H1 (cell line): ENCODE results near the gene ZFP36L1. TPM values are rescaled to one million over a fixed set of nuclear protein-coding genes. Genes with fewer than 3 reads are reported as not detected.

ENCODE experiments used
- CTCF ChIA-PET: fragments of 300-600 bp; sonication (Branson Sonifier 250); formaldehyde crosslinking; loops from one replicate; lab custom pipeline; 2021; ENCODE audit not compliant: partially characterized antibody; lab: Charles Lee
- POLR2A ChIA-PET: fragments of 300-600 bp; sonication (Branson Sonifier 250); formaldehyde crosslinking; loops from one replicate; lab custom pipeline; 2021; ENCODE audit warnings: inconsistent platforms; ENCODE audit not compliant: partially characterized antibody; lab: Charles Lee
- DNase-seq, 2 experiments: peaks; one replicate each; pipeline versions ENCODE4 v3.0.0 to v3.0.0-alpha.2; 2010 to 2022; ENCODE audit warnings: low spot score in 2 of 2, low read depth in 1 of 2, mixed read lengths in 1 of 2
- FAIRE-seq: peaks from 2 replicates; lab custom pipeline; 2011; peaks lifted over from hg19 to GRCh38; lab: Jason Lieb, UNC
- H2AFZ ChIP-seq: 2 replicates; pipeline ENCODE4 v1.8.1; 2012; ENCODE audit warnings: low read length, inconsistent platforms
- H2AK5ac ChIP-seq: 2 replicates; pipeline ENCODE4 v1.6.1; 2013; ENCODE audit warnings: low read depth, low read length
- H2BK120ac ChIP-seq: replicated peaks from 2 replicates; pipeline ENCODE3; 2013; ENCODE audit warnings: low read depth, low read length, inconsistent platforms
- H2BK12ac ChIP-seq: 2 replicates; pipeline ENCODE4 v1.6.1; 2013; ENCODE audit warnings: low read depth, low read length
- H2BK15ac ChIP-seq: 2 replicates; pipeline ENCODE4 v1.6.1; 2013; ENCODE audit warnings: low read length
- H2BK20ac ChIP-seq: 2 replicates; pipeline ENCODE4 v1.6.1; 2013; ENCODE audit warnings: low read length
- H2BK5ac ChIP-seq: 2 replicates; pipeline ENCODE4 v1.6.1; 2013; ENCODE audit warnings: low read depth, low read length
- H3K14ac ChIP-seq: 2 replicates; pipeline ENCODE4 v1.6.1; 2013; ENCODE audit warnings: inconsistent platforms; ENCODE audit not compliant: insufficient read length
- H3K18ac ChIP-seq: 2 replicates; pipeline ENCODE4 v1.6.1; 2013; ENCODE audit warnings: low read length; ENCODE audit errors: extremely low read depth
- H3K23ac ChIP-seq: 2 replicates; pipeline ENCODE4 v1.6.1; 2013; ENCODE audit warnings: inconsistent platforms; ENCODE audit not compliant: insufficient read length
- H3K23me2 ChIP-seq: 2 replicates; pipeline ENCODE4 v1.6.1; 2013; ENCODE audit warnings: low read depth, low read length
- H3K27ac ChIP-seq: 2 replicates; pipeline ENCODE4 v1.6.1; 2011; ENCODE audit warnings: low read depth, low read length, inconsistent platforms
- H3K27me3 ChIP-seq, 4 experiments: replicated peaks in 1 of 4; 1 replicate in 1 of 4; 2 replicates in 3 of 4; pipeline versions ENCODE4 v1.6.1 to v1.8.1; 2011 to 2013; ENCODE audit warnings: low read length in 3 of 4, mild to moderate bottlenecking in 3 of 4, inconsistent platforms in 2 of 4, mixed read lengths in 2 of 4, moderate library complexity in 1 of 4; ENCODE audit not compliant: control insufficient read depth in 3 of 4, insufficient read depth in 3 of 4; ENCODE audit errors: extremely low read depth in 1 of 4
- H3K36me3 ChIP-seq, 4 experiments: 2 replicates each; pipeline versions ENCODE4 v1.6.1 to v1.8.1; 2011 to 2013; ENCODE audit warnings: mild to moderate bottlenecking in 4 of 4, low read length in 3 of 4, moderate library complexity in 2 of 4, control low read depth in 1 of 4, inconsistent platforms in 1 of 4; ENCODE audit not compliant: insufficient read depth in 4 of 4, control insufficient read depth in 2 of 4
- H3K4ac ChIP-seq: replicated peaks from 2 replicates; pipeline ENCODE3; 2013; ENCODE audit warnings: low read length, low read depth, mixed read lengths, inconsistent platforms; ENCODE audit not compliant: insufficient read length
- H3K4me1 ChIP-seq, 4 experiments: replicated peaks in 1 of 4; 1 replicate in 1 of 4; 2 replicates in 3 of 4; pipeline versions ENCODE4 v1.6.1 to v1.8.1; 2011 to 2013; ENCODE audit warnings: low read length in 3 of 4, inconsistent platforms in 2 of 4, mixed read lengths in 1 of 4; ENCODE audit not compliant: insufficient read depth in 4 of 4, control insufficient read depth in 3 of 4
- H3K4me2 ChIP-seq, 2 experiments: 2 replicates each; pipeline versions ENCODE4 v1.6.1 to v1.8.1; 2011 to 2013; ENCODE audit warnings: low read depth in 2 of 2, low read length in 2 of 2, control low read depth in 1 of 2, inconsistent platforms in 1 of 2, mild to moderate bottlenecking in 1 of 2; ENCODE audit not compliant: insufficient read depth in 1 of 2
- H3K4me3 ChIP-seq, 4 experiments: fragments of 200-600, 300-600 bp in 1 of 4; sonication (generic), shearing (Covaris generic), sonication (Bioruptor Twin) in 1 of 4; 2 replicates each; pipeline versions ENCODE4 v1.5.1 to v1.8.1; 2011 to 2016; ENCODE audit warnings: low read length in 4 of 4, low read depth in 3 of 4, control low read depth in 2 of 4, inconsistent platforms in 2 of 4, mild to moderate bottlenecking in 2 of 4, mixed read lengths in 1 of 4, moderate library complexity in 1 of 4; ENCODE audit not compliant: insufficient read depth in 2 of 4; ENCODE audit errors: extremely low read depth in 1 of 4
- H3K56ac ChIP-seq: replicated peaks from 2 replicates; pipeline ENCODE3; 2013; ENCODE audit warnings: low read depth, mild to moderate bottlenecking, mixed read lengths, low read length, inconsistent platforms; ENCODE audit not compliant: insufficient read length
- H3K79me1 ChIP-seq: 2 replicates; pipeline ENCODE4 v1.6.1; 2013; ENCODE audit warnings: low read depth, low read length, control low read depth
- H3K79me2 ChIP-seq, 2 experiments: 2 replicates each; pipeline versions ENCODE4 v1.6.1 to v1.8.1; 2012 to 2013; ENCODE audit warnings: low read length in 2 of 2, mild to moderate bottlenecking in 2 of 2, inconsistent platforms in 1 of 2; ENCODE audit not compliant: insufficient read depth in 2 of 2, control insufficient read depth in 1 of 2
- H3K9ac ChIP-seq, 4 experiments: replicated peaks in 1 of 4; 1 replicate in 1 of 4; 2 replicates in 3 of 4; pipeline versions ENCODE4 v1.6.1 to v1.8.1; 2011 to 2013; ENCODE audit warnings: low read depth in 3 of 4, low read length in 3 of 4, control low read depth in 2 of 4, mild to moderate bottlenecking in 2 of 4, moderate library complexity in 2 of 4, inconsistent platforms in 1 of 4; ENCODE audit errors: extremely low read depth in 1 of 4
- H3K9me3 ChIP-seq, 2 experiments: 2 replicates each; pipeline versions ENCODE4 v1.6.1 to v1.8.1; 2012 to 2013; ENCODE audit warnings: mild to moderate bottlenecking in 2 of 2, moderate library complexity in 2 of 2, control low read depth in 1 of 2, inconsistent platforms in 1 of 2, low read depth in 1 of 2, low read length in 1 of 2, mixed read lengths in 1 of 2; ENCODE audit not compliant: insufficient read depth in 2 of 2
- H4K20me1 ChIP-seq, 2 experiments: replicated peaks in 1 of 2; 2 replicates each; pipeline versions ENCODE3 to v1.8.1; 2011 to 2013; ENCODE audit warnings: inconsistent platforms in 2 of 2, low read length in 2 of 2, mild to moderate bottlenecking in 1 of 2; ENCODE audit not compliant: insufficient read depth in 2 of 2, control insufficient read depth in 1 of 2
- H4K5ac ChIP-seq: 2 replicates; pipeline ENCODE4 v1.6.1; 2013; ENCODE audit warnings: low read length, low read depth, mixed read lengths, inconsistent platforms; ENCODE audit not compliant: insufficient read length
- H4K8ac ChIP-seq: 2 replicates; pipeline ENCODE4 v1.8.0; 2013; ENCODE audit warnings: mild to moderate bottlenecking, moderate library complexity, low read length, inconsistent platforms; ENCODE audit not compliant: insufficient read depth; ENCODE audit errors: extremely low read depth
- H4K91ac ChIP-seq: replicated peaks from 2 replicates; pipeline ENCODE3; 2013; ENCODE audit warnings: low read length, mixed read lengths, inconsistent platforms; ENCODE audit not compliant: insufficient read length
- E2F6 ChIP-seq: IDR thresholded peaks from 2 replicates; pipeline ENCODE4 v1.6.1; 2012; ENCODE audit warnings: inconsistent platforms
- EP300 ChIP-seq, 2 experiments: IDR thresholded peaks; 1 replicate in 1 of 2; 2 replicates in 1 of 2; pipeline ENCODE4 v1.6.1; 2011 to 2012; ENCODE audit warnings: low read depth in 2 of 2, low read length in 2 of 2, mild to moderate bottlenecking in 2 of 2, borderline replicate concordance in 1 of 2, inconsistent platforms in 1 of 2, moderate library complexity in 1 of 2
- GABPA ChIP-seq: IDR thresholded peaks from 2 replicates; pipeline ENCODE4 v1.6.1; 2011; ENCODE audit warnings: mild to moderate bottlenecking, low read length, moderate library complexity, borderline replicate concordance; ENCODE audit not compliant: insufficient read depth
- HDAC6 ChIP-seq: IDR thresholded peaks from one replicate; pipeline ENCODE4 v1.7.1; 2012; ENCODE audit warnings: low read depth, mild to moderate bottlenecking, inconsistent platforms, low read length, moderate library complexity
- POU5F1 ChIP-seq: IDR thresholded peaks from 2 replicates; pipeline ENCODE4 v1.6.1; 2011; ENCODE audit warnings: low read depth, mild to moderate bottlenecking, low read length, moderate library complexity
- SIRT6 ChIP-seq: IDR thresholded peaks from one replicate; pipeline ENCODE4 v1.7.1; 2012; ENCODE audit warnings: low read length, inconsistent platforms
- SUZ12 ChIP-seq: fragments of 200-600 bp; sonication (generic); IDR thresholded peaks from 2 replicates; pipeline ENCODE4 v1.6.1; 2012; ENCODE audit warnings: mild to moderate bottlenecking, inconsistent platforms, low read length, moderate library complexity, mixed read lengths
- TAF1 ChIP-seq: IDR thresholded peaks from 2 replicates; pipeline ENCODE4 v1.6.1; 2011; ENCODE audit warnings: mild to moderate bottlenecking, low read depth, low read length
- TEAD4 ChIP-seq: IDR thresholded peaks from 2 replicates; pipeline ENCODE4 v1.6.1; 2012; ENCODE audit warnings: low read depth, low read length, inconsistent platforms, mixed read lengths
- WGBS, 2 experiments: shearing (Covaris generic) in 1 of 2; methylation state at CpG; one replicate each; pipeline versions ENCODE4 v1.1.6 to v1.1.7; 2013 to 2015; ENCODE audit warnings: low lambda C conversion rate in 2 of 2, mixed read lengths in 2 of 2, inconsistent platforms in 1 of 2, low coverage in 1 of 2, missing lambda C conversion rate in 1 of 2; ENCODE audit not compliant: insufficient replicate concordance in 2 of 2, insufficient coverage in 1 of 2, insufficient read length in 1 of 2; ENCODE audit errors: extremely low coverage in 1 of 2, missing lambda C conversion rate in 1 of 2; 5-methylcytosine and 5-hydroxymethylcytosine counted together
- polyA plus RNA-seq, 7 experiments: library from polyadenylated mRNA; depleted of rRNA in 3 of 7; stranded (reverse) in 5 of 7; unstranded in 2 of 7; fragments of >200 nt in 5 of 7; fragments of 200-250 nt in 2 of 7; gene quantifications; 1 replicate in 5 of 7; 2 replicates in 1 of 7; 4 replicates in 1 of 7; pipeline versions ENCODE4 v1.2.1 to v1.2.3, GENCODE V29; 2011 to 2013; ENCODE audit warnings: missing spikeins in 2 of 7, mixed read lengths in 2 of 7
- total RNA-seq: library from RNA; stranded (reverse); fragmentation: NEBNext Ultra II Directional; extraction: Animal tissue kit (Norgen Biotek cat#: 25700); gene quantifications from 2 replicates; pipeline ENCODE4 v1.2.1, GENCODE V29; 2021
- TF ChIP-seq, protein P1 (sequence below): IDR thresholded peaks from 2 replicates; pipeline ENCODE4 v1.6.1; 2011; ENCODE audit warnings: low read depth, mild to moderate bottlenecking, low read length; ENCODE audit not compliant: insufficient read depth

Gene ZFP36L1
- total and polyA plus RNA-seq, 2 of the 8 experiments (the other 6 are each of a cell fraction or from before 2014, with no cell fraction given), result 80.4 to 132 TPM

- Histone ChIP-seq H3K79me2 (no peaks in the 10 kb centered on the region), H3K23ac (no peak overlapping the region), H3K4me3 (no peak overlapping the region), H3K36me3 (no peaks in the 10 kb centered on the region), H3K4ac (no peak overlapping the region), H3K27ac (no peak overlapping the region), H3K14ac (no peak overlapping the region), H3K79me1 (no peaks in the 10 kb centered on the region), H3K4me1 (peaks cover 0 to 4% (median 0%) of the 10 kb centered on the region in 4 experiments; a peak in 2 of 7 replicates), H2BK5ac (no peak overlapping the region), H3K4me2 (no peak overlapping the region), H2BK15ac (no peak overlapping the region), H4K91ac (no peak overlapping the region), H2BK12ac (no peak overlapping the region), H4K20me1 (no peaks in the 10 kb centered on the region), H2BK20ac (no peak overlapping the region), H2AK5ac (no peak overlapping the region), H4K5ac (no peak overlapping the region), H3K56ac (no peak overlapping the region), H3K18ac (no peak overlapping the region), H2BK120ac (no peak overlapping the region), H2AFZ (no peak overlapping the region), H4K8ac (no peak overlapping the region), H3K9me3 (no peaks in the 10 kb centered on the region; a peak in 2 of 4 replicates), H3K23me2 (no peaks in the 10 kb centered on the region), H3K9ac (no peak overlapping the region), H3K27me3 (no peaks in the 10 kb centered on the region)
- TF ChIP-seq, protein P1, sequence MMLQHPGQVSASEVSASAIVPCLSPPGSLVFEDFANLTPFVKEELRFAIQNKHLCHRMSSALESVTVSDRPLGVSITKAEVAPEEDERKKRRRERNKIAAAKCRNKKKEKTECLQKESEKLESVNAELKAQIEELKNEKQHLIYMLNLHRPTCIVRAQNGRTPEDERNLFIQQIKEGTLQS, result no peak
- TF ChIP-seq TEAD4 (no peak), HDAC6 (no peak), SIRT6 (no peak), TAF1 (no peak), EP300 (IDR thresholded peaks at IDR 0.05; ENCODE audit: borderline replicate concordance in 1 of 2, low read depth in 2 of 2, low read length in 2 of 2) (no peak), E2F6 (no peak), POU5F1 (no peak), SUZ12 (no peak), GABPA (no peak)
- no peak for DNase-seq
- WGBS, 2 experiments, result 67% methylated on average over 4 of the region's 4 CpGs; no CpG with 5 or more reads in 1 of the 2 experiments
- POLR2A ChIA-PET, result no interaction called here
- no peak for FAIRE-seq
- CTCF ChIA-PET, result interaction anchor here (1.3 to 2.1 kb wide), 2 partner anchors 20 to 87 kb away, joined by 3 to 5 read pairs; no protein-coding TSS in a partner anchor
Observed at GRCh38 chr14:68738559-68738958, 54.3 kb downstream of the ZFP36L1 start.
